AG10803 (cell line): Measurements from ENCODE around the gene FBXL17.
A peak's percentile ranks its signal among the peaks of the same experiment; 100 is the strongest.

Experiments
- DNase-seq: peaks from one replicate; pipeline ENCODE4 v3.0.0; 2010; ENCODE audit warnings: low read depth
- H3K4me3 ChIP-seq: 2 replicates; pipeline ENCODE4 v1.5.1; 2011; ENCODE audit warnings: mild to moderate bottlenecking, low read length, control low read depth
- CTCF ChIP-seq: conservative IDR thresholded peaks from 2 replicates; pipeline ENCODE4 v1.5.1; 2011; ENCODE audit warnings: mild to moderate bottlenecking, low read length, control low read depth, inconsistent platforms

FBXL17 gene

GRCh38 chr5:108232805-108233204 is 149.1 kb downstream of the FBXL17 start:
- DNase-seq: no peak
- no peak overlapping the region for H3K4me3 ChIP-seq
- TF ChIP-seq CTCF: no peak

- DNase-seq: no peak
- H3K4me3 ChIP-seq: no peak overlapping the region
- no peak for TF ChIP-seq CTCF
Measured at GRCh38 chr5:108222011-108222410, 159.9 kb downstream of the FBXL17 start.

GRCh38 chr5:108220834-108221233 is 161.1 kb downstream of the FBXL17 start:
- TF ChIP-seq CTCF: no peak

GRCh38 chr5:108216890-108217289 is 165.0 kb downstream of the FBXL17 start:
- H3K4me3 ChIP-seq: no peak overlapping the region
- TF ChIP-seq CTCF: no peak
- DNase-seq: peak; percentile 6

More at GRCh38 chr5:108220834-108221233, 161.1 kb downstream of the FBXL17 start:
- no peak for DNase-seq
- H3K4me3 ChIP-seq: no peak overlapping the region

GRCh38 chr5:108214857-108215256 is 167.0 kb downstream of the FBXL17 start:
- no peak for TF ChIP-seq CTCF
- no peak for DNase-seq
- H3K4me3 ChIP-seq: no peak overlapping the region

- TF ChIP-seq CTCF: no peak
- DNase-seq: peak; percentile 2
Measured at GRCh38 chr5:108212775-108213346, 169.0 kb downstream of the FBXL17 start.

GRCh38 chr5:108206707-108207106 is 175.2 kb downstream of the FBXL17 start:
- no peak for TF ChIP-seq CTCF
- DNase-seq: no peak
- H3K4me3 ChIP-seq: no peak overlapping the region

More at GRCh38 chr5:108212775-108213346, 169.0 kb downstream of the FBXL17 start:
- no peak overlapping the region for H3K4me3 ChIP-seq
